Measurements from ENCODE around the gene POLD3. TPM values are rescaled to one million over a fixed set of nuclear protein-coding genes. Genes with fewer than 3 reads are reported as not detected.

POLD3 gene
- total RNA-seq, 1 donor from 2014 or later, result 16.3 TPM

- ChIA-PET POLR2A (no interaction called here), CTCF (interaction anchor here (1.2 kb wide), 1 partner anchor 11 kb away, joined by 4 read pairs; no protein-coding TSS in a partner anchor)
- intact Hi-C loops (cut with micrococcal nuclease), result no loop called here
- Mint-ChIP-seq H3K4me1 (peaks cover 1% of the 10 kb centered on the region), H3K36me3 (ENCODE audit: low read depth) (no peaks in the 10 kb centered on the region), H3K4me3 (no peak overlapping the region), H3K27me3 (peaks cover 16% of the 10 kb centered on the region), H3K27ac (no peak overlapping the region), H3K9me3 (no peaks in the 10 kb centered on the region)
- DNase-seq, result no peak
- ATAC-seq (ENCODE audit: low read depth), result no peak
- no peak for TF ChIP-seq CTCF (IDR thresholded peaks at IDR 0.05)
Observed at GRCh38 chr11:74691755-74692154, 99.4 kb downstream of the POLD3 start.

Other genes with a start within 250 kb of the POLD3 start
- gene PGM2L1, start 194.1 kb upstream of the POLD3 start, total RNA-seq, result 3.5 and 3.8 TPM in 2 replicates
- gene KCNE3, start 125.0 kb upstream of the POLD3 start, total RNA-seq, result not detected in 2 replicates
- 4.1 and 5.4 TPM in 2 replicates for gene LIPT2, start 98.9 kb upstream of the POLD3 start, total RNA-seq
- not detected in 2 replicates for gene CHRDL2, start 138.8 kb downstream of the POLD3 start, total RNA-seq
- gene RNF169, start 156.3 kb downstream of the POLD3 start, total RNA-seq, result 20.4 and 22.2 TPM in 2 replicates